Lower leg skin (tissue), 4 donors: ENCODE data around the gene MSI1. TPM values are rescaled to one million over a fixed set of nuclear protein-coding genes. Genes with fewer than 3 reads are reported as not detected.

Experiments used
- DNase-seq, 2 donors: peaks; one replicate each; pipeline ENCODE4 v3.0.0-alpha.2; 2019; ENCODE audit warnings: low spot score in 2 of 2
- H3K4me3 ChIP-seq: fragments of 200-600 bp; sonication (generic); 2 replicates; pipeline ENCODE4 v1.5.1; 2017; ENCODE audit warnings: mild to moderate bottlenecking, low read depth; ENCODE audit not compliant: poor library complexity, severe bottlenecking
- CTCF ChIP-seq, 3 donors: fragments of 450-650 bp; IDR thresholded peaks; one replicate each; pipeline ENCODE4 v1.5.1; 2016; ENCODE audit warnings: antibody characterized with exemption in 3 of 3, mild to moderate bottlenecking in 3 of 3, moderate library complexity in 2 of 3
- POLR2A ChIP-seq, 2 donors: fragments of 450-650 bp; IDR thresholded peaks; one replicate each; pipeline ENCODE4 v1.6.1; 2016 to 2017; ENCODE audit warnings: antibody characterized with exemption in 2 of 2, mild to moderate bottlenecking in 1 of 2, moderate library complexity in 1 of 2
- WGBS, 2 donors: methylation state at CpG; one replicate each; pipeline ENCODE4 v1.1.5; 2018; 5-methylcytosine and 5-hydroxymethylcytosine counted together
- intact Hi-C: fragments of 100-400 bp; cut with DNase I; formaldehyde crosslinking; loops from one replicate; pipeline ENCODE4 v1.15.0; 2023; ENCODE audit warnings: low total_unique reads
- total RNA-seq, 4 donors: library from RNA; depleted of rRNA; stranded (reverse); fragments of >200 nt; gene quantifications; one replicate each; pipeline ENCODE4 v1.1.0, GENCODE V29; 2016

The MSI1 gene
- total RNA-seq, 4 donors from 2014 or later: 0.07 to 0.39 TPM; not detected in 2

DNA sequence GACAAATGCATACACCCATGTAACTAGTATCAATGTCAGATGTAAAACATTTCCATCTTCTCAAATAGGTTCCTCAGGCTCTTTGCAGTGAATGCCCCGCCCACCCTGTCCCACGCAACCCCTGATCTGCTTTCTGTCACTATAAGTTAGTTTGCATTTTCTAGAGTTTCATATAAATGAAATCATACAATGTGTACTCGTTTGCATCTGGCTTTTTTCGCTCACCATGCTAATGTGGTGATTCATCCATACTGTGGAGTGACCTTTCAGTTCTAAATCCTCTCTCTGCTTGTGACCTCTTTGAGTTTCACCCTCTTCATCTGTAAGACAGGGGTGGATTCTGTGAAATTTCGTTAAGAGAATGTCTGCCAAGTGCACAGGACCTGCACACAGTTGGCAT is 30.6 kb upstream of the MSI1 start:
- no peak for TF ChIP-seq CTCF (IDR thresholded peaks at IDR 0.05)
- no peak for TF ChIP-seq POLR2A (IDR thresholded peaks at IDR 0.05)
- 74 to 77% methylated on average over 5 of the region's 5 CpGs for WGBS, 2 donors
- no peak for DNase-seq
- intact Hi-C loops: no loop called here
- no peak overlapping the region for H3K4me3 ChIP-seq

- no peak overlapping the region for H3K4me3 ChIP-seq
- TF ChIP-seq CTCF (IDR thresholded peaks at IDR 0.05) (no peak), POLR2A (IDR thresholded peaks at IDR 0.05) (no peak)
- intact Hi-C loops: no loop called here
- 46 to 56% methylated on average over 33 of the region's 33 CpGs for WGBS, 2 donors
- DNase-seq: no peak
These were observed 29.0 kb upstream of the MSI1 start for GRCh38 chr12:120397824-120398540.

- DNase-seq: peak in 1 of 2 donors; percentile 15
- WGBS, 2 donors: 20 to 26% methylated on average over 16 to 17 of the region's 18 CpGs
- intact Hi-C loops: no loop called here
- H3K4me3 ChIP-seq: no peak overlapping the region
- no peak for TF ChIP-seq CTCF (IDR thresholded peaks at IDR 0.05)
- no peak for TF ChIP-seq POLR2A (IDR thresholded peaks at IDR 0.05)
These were observed 25.8 kb upstream of the MSI1 start for GRCh38 chr12:120394483-120395367.

GRCh38 chr12:120390540-120391120 is 21.7 kb upstream of the MSI1 start:
- 93 to 100% methylated on average over 1 of the region's 1 CpG for WGBS, 2 donors

More at GRCh38 chr12:120390540-120391120, 21.7 kb upstream of the MSI1 start:
- intact Hi-C loops: no loop called here
- DNase-seq: no peak
- H3K4me3 ChIP-seq: no peak overlapping the region
- TF ChIP-seq CTCF (IDR thresholded peaks at IDR 0.05) (no peak), POLR2A (IDR thresholded peaks at IDR 0.05) (no peak)
